ENCODE data around the gene PAQR4. TPM values are rescaled to one million over a fixed set of nuclear protein-coding genes. Genes with fewer than 3 reads are reported as not detected.

PAQR4 gene
- total and polyA plus RNA-seq, 2 donors from 2014 or later = 3.5 to 5.9 TPM

DNA sequence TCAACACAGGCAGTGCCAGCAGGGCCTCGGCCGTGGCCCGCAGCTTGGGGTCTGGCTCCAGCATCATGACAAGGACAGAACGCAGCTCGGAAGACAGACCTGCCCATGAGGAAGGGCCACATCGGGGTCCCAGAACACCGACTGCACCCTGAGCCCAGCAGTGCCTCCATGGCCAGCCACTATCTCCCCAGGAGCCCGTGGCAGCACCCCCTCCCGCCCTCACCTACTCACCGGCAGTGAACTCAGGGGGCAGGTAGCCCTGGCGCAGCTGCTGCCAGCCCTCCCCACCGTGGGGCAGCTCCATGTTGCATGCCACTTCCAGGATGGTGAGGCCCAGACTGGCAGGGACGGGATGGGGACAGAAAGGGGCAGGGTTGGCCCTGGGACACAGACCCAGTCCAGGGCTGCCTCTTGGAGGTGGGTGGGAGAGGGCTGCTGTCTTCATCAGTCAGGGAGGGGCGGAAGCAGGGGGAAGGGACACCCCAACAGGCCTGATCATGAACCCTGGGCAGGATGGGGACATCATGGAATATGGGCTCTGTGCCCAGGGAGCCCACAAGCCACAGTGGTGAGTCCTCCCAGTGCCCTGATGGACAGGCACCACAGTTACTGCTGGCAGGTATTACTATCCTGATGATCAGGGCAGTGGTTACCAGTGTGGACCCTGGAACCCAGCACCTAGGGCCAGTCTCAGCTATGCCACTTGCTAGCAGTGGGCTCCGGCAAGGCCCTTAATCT is 5.3 kb downstream of the PAQR4 start:
- H3K36me3 ChIP-seq (ENCODE audit: control insufficient read depth in 2 of 3, insufficient read depth in 3 of 3, low read length in 3 of 3) = no peaks in the 10 kb centered on the region
- H3K9ac ChIP-seq (ENCODE audit: low read length in 3 of 3) = no peak overlapping the region
- no peaks in the 10 kb centered on the region for H3K27me3 ChIP-seq (ENCODE audit: control insufficient read depth, insufficient read depth, low read length)
- TF ChIP-seq CTCF (IDR thresholded peaks at IDR 0.05; ENCODE audit: borderline replicate concordance, extremely low read depth, insufficient read depth) = no peak
- intact Hi-C loops (cut with DNase I) = no loop called here
- H3K27ac ChIP-seq (ENCODE audit: low read depth in 2 of 2, low read length in 2 of 2) = no peak overlapping the region
- no peak for FAIRE-seq
- DNase-seq = peak in 1 of 5 donors; percentile 75
- peaks cover 0 to 5% (median 0%) of the 10 kb centered on the region in 3 donors for H3K4me1 ChIP-seq (ENCODE audit: control insufficient read depth in 2 of 3, insufficient read depth in 2 of 3, low read depth in 1 of 3, low read length in 3 of 3)
- no peak overlapping the region for H3K4me3 ChIP-seq (ENCODE audit: low read length in 3 of 3)
- H3K9me3 ChIP-seq (ENCODE audit: control insufficient read depth in 2 of 3, insufficient read depth in 1 of 3, low read length in 3 of 3) = no peaks in the 10 kb centered on the region

DNA sequence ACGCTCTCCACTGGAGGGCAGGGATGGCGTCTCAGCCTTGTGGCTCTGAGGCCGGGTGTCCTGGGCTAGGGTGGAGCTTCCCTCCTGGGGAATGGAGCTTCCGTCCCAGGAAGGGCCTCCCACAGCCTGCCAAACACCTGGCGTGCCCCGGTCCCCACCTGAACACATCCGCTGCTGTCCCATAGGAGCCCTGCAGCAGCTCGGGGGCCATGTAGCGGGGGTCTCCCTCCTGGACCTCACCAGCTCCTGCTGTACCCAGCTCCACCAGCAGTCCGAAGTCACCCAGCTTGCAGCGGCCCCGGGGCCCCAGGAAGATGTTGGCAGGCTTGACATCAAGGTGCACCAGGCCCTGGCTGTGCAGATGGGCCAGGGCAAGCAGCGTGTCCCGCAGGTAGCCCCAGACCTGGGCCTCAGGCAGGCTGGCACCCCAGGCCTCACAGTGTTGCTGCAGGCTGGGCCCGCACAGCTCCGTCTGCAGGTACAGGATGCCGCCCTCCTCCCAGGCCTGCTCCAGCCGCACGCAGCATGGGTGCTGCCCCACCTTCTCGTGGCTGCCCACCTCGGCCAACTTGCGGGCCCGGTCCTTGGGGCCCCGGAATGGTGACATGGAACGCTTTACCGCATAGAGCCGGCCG is 6.1 kb downstream of the PAQR4 start:
- H3K4me1 ChIP-seq (ENCODE audit: control insufficient read depth in 2 of 3, insufficient read depth in 2 of 3, low read depth in 1 of 3, low read length in 3 of 3) = peaks cover 0 to 3% (median 0%) of the 10 kb centered on the region in 3 donors
- DNase-seq (peak in 1 of 5 donors; percentile 75), FAIRE-seq (no peak)
- TF ChIP-seq CTCF (IDR thresholded peaks at IDR 0.05; ENCODE audit: borderline replicate concordance, extremely low read depth, insufficient read depth) = no peak
- no peak overlapping the region for H3K9ac ChIP-seq (ENCODE audit: low read length in 3 of 3)
- intact Hi-C loops (cut with DNase I) = no loop called here
- H3K36me3 ChIP-seq (ENCODE audit: control insufficient read depth in 2 of 3, insufficient read depth in 3 of 3, low read length in 3 of 3) = no peaks in the 10 kb centered on the region
- H3K27ac ChIP-seq (ENCODE audit: low read depth in 2 of 2, low read length in 2 of 2) = no peak overlapping the region
- H3K4me3 ChIP-seq (ENCODE audit: low read length in 3 of 3) = no peak overlapping the region
- no peaks in the 10 kb centered on the region for H3K27me3 ChIP-seq (ENCODE audit: control insufficient read depth, insufficient read depth, low read length)
- no peaks in the 10 kb centered on the region for H3K9me3 ChIP-seq (ENCODE audit: control insufficient read depth in 2 of 3, insufficient read depth in 1 of 3, low read length in 3 of 3)

DNA sequence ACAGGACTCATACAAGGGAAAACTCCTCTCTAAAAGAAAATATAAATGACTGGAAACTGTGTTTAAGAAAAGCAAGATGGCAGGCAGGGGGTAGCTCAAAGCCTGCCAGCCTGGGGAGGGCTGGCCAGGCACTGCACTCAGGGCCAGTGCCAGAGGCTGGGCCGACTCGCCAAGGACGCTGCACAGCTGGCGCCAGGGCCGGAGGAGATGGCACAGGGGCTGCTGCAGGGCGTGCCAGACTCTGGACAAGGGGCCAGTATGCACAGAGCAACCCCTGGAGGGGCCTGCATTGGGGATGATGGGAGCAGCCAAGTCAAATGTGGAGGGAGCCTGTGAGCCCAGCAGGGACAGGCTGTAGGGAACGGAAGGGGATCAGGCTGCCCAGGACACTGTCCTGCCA is 7.1 kb downstream of the PAQR4 start:
- no peak for FAIRE-seq

More for the DNA sequence above, 7.1 kb downstream of the PAQR4 start:
- DNase-seq = peak in 1 of 5 donors; percentile 61
- intact Hi-C loops (cut with DNase I) = no loop called here
- Histone ChIP-seq H3K4me3 (ENCODE audit: low read length in 3 of 3) (no peak overlapping the region), H3K27me3 (ENCODE audit: control insufficient read depth, insufficient read depth, low read length) (no peaks in the 10 kb centered on the region), H3K9me3 (ENCODE audit: control insufficient read depth in 2 of 3, insufficient read depth in 1 of 3, low read length in 3 of 3) (no peaks in the 10 kb centered on the region), H3K9ac (ENCODE audit: low read length in 3 of 3) (no peak overlapping the region), H3K4me1 (ENCODE audit: control insufficient read depth in 2 of 3, insufficient read depth in 2 of 3, low read depth in 1 of 3, low read length in 3 of 3) (peaks cover 0 to 6% (median 0%) of the 10 kb centered on the region in 3 donors), H3K36me3 (ENCODE audit: control insufficient read depth in 2 of 3, insufficient read depth in 3 of 3, low read length in 3 of 3) (no peaks in the 10 kb centered on the region), H3K27ac (ENCODE audit: low read depth in 2 of 2, low read length in 2 of 2) (no peak overlapping the region)
- no peak for TF ChIP-seq CTCF (IDR thresholded peaks at IDR 0.05; ENCODE audit: borderline replicate concordance, extremely low read depth, insufficient read depth)
